ENCODE data around the gene TMEM238. TPM values are rescaled to one million over a fixed set of nuclear protein-coding genes. Genes with fewer than 3 reads are reported as not detected.

TMEM238 gene
- total RNA-seq, 1 experiment from 2014 or later: 18.1 TPM

DNA sequence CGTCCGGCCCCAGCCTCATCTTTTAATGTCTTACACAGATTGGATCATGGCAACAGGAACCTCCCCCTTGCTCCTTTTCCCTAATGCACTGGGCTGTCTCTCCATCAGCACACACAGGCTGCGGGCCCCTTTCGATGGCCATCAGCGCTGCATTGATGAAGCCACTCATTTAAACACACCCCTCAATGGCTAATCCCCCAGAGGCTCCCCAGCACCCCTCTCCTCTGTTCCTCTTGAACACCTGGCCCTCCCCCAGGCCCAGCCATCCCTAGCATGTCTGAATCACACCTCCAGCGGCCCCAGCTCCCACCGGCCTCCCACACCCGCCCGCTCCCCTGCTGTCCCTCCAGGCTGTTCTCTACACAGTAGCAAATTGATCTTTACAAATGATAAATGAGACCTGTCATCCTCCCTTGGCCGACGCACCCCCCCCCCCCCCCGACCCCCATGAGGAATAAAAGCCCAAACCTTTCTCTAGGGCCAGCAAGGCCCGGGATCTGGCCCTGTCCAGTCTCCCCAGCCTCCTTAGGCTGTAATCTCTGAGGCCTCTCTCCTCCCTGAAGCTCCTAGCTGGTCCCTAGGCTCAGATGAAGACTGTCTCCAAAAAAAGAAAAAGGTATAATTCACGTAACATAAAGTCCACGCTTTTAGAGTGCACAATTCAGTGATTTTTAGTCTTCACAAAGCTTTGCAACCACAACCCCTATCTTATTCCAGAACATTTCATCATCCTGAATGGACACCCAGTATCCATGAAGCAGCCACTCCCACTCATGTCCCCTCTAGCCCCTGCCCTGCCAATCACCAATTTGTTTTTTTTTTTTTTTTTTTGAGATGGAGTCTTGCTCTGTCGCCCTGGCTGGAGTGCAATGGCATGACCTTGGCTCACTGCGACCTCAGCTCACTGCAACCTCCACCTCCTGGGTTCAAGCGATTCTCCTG lies 9.0 kb upstream of the TMEM238 start:
- no peaks in the 10 kb centered on the region for H3K4me1 Mint-ChIP-seq (ENCODE audit: low read depth, unreplicated experiment)
- TF ChIP-seq, protein P1, sequence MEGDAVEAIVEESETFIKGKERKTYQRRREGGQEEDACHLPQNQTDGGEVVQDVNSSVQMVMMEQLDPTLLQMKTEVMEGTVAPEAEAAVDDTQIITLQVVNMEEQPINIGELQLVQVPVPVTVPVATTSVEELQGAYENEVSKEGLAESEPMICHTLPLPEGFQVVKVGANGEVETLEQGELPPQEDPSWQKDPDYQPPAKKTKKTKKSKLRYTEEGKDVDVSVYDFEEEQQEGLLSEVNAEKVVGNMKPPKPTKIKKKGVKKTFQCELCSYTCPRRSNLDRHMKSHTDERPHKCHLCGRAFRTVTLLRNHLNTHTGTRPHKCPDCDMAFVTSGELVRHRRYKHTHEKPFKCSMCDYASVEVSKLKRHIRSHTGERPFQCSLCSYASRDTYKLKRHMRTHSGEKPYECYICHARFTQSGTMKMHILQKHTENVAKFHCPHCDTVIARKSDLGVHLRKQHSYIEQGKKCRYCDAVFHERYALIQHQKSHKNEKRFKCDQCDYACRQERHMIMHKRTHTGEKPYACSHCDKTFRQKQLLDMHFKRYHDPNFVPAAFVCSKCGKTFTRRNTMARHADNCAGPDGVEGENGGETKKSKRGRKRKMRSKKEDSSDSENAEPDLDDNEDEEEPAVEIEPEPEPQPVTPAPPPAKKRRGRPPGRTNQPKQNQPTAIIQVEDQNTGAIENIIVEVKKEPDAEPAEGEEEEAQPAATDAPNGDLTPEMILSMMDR (IDR thresholded peaks at IDR 0.05; ENCODE audit: insufficient read depth in 1 of 2, low read depth in 1 of 2, low read length in 1 of 2, severe bottlenecking in 1 of 2, unreplicated experiment in 1 of 2): no peak
- H3K4me1 ChIP-seq: peaks cover 6% of the 10 kb centered on the region
- intact Hi-C loops (cut with micrococcal nuclease; ENCODE audit: unreplicated experiment): no loop called here
- peaks cover 51% of the 10 kb centered on the region for H3K36me3 Mint-ChIP-seq (ENCODE audit: insufficient read depth, unreplicated experiment)
- CTCF ChIA-PET: interaction anchor here (0.6 to 1.3 kb wide), 3 partner anchors 8 to 142 kb away, joined by 4 to 6 read pairs (median 5); no protein-coding TSS in a partner anchor
- BruUV-seq (replicated peaks): no TSS peak
- H3K4me3 Mint-ChIP-seq (ENCODE audit: unreplicated experiment): no peak overlapping the region
- no peaks in the 10 kb centered on the region for H3K9me3 ChIP-seq
- H3K27ac Mint-ChIP-seq (ENCODE audit: unreplicated experiment): no peak overlapping the region
- no peaks in the 10 kb centered on the region for H3K27me3 Mint-ChIP-seq (ENCODE audit: insufficient read depth, unreplicated experiment)
- POLR2A ChIA-PET: interaction anchor here (1.7 kb wide), 1 partner anchor 8 kb away, joined by 4 read pairs; the partner anchor contains the start of gene TMEM238
- peaks cover 9% of the 10 kb centered on the region for H3K36me3 ChIP-seq (ENCODE audit: control insufficient read depth, insufficient read depth, low read length)
- no peaks in the 10 kb centered on the region for H3K27me3 ChIP-seq (replicated peaks; ENCODE audit: control insufficient read depth, insufficient read depth, low read length)
- no peaks in the 10 kb centered on the region for H3K9me3 Mint-ChIP-seq (ENCODE audit: unreplicated experiment)
- DNase-seq: no peak
- H3K4me3 ChIP-seq (ENCODE audit: low read depth, low read length): no peak overlapping the region

DNA sequence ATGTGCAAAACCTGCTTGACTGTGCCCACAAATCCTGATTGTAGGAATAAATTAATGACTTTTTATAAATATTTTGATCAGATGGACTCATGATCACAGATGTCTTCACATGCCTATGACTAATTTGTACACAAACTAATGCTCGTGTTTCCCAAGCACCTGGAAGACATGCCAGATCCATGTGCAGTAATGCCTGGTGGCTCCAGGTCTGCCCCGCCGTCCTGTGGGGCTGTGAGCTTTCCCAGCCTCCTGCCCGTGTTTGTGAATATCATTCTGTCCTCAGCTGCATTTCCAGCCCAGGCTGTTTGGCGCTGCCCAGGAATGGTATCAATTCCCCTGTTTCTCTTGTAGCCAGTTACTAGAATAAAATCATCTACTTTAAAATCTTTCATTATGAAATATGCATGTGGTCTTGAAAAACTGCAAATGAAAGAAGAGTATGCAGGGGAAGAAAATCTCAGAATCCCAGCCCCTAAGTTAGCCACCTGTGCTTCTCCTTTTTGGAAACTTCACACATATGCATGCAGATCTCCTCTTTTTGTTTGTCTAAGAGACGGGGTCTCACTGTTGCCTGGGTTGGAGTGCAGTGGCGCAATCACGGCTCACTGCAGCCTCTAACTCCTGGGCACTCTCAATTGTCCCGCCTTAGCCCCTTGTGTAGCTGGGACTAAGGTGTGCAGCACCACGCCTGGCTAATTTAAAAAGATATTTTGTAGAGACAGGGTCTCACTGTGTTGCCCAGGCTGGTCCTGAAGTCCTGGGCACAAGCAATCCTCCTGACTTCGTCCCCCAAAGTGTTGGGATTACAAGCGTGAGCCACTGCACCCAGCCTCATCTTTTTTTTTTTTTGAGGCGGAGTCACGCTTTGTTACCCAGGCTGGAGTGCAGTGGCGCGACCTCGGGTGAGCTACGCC lies 7.9 kb upstream of the TMEM238 start:
- no peaks in the 10 kb centered on the region for H3K9me3 ChIP-seq
- intact Hi-C loops (cut with micrococcal nuclease; ENCODE audit: unreplicated experiment): no loop called here
- H3K36me3 ChIP-seq (ENCODE audit: control insufficient read depth, insufficient read depth, low read length): peaks cover 18% of the 10 kb centered on the region
- no peaks in the 10 kb centered on the region for H3K9me3 Mint-ChIP-seq (ENCODE audit: unreplicated experiment)
- peaks cover 2% of the 10 kb centered on the region for H3K4me1 Mint-ChIP-seq (ENCODE audit: low read depth, unreplicated experiment)
- H3K36me3 Mint-ChIP-seq (ENCODE audit: insufficient read depth, unreplicated experiment): peaks cover 52% of the 10 kb centered on the region
- no peak overlapping the region for H3K27ac Mint-ChIP-seq (ENCODE audit: unreplicated experiment)
- H3K4me3 ChIP-seq (ENCODE audit: low read depth, low read length): no peak overlapping the region
- H3K4me3 Mint-ChIP-seq (ENCODE audit: unreplicated experiment): no peak overlapping the region
- DNase-seq: no peak
- no TSS peak for BruUV-seq (replicated peaks)
- TF ChIP-seq, protein P1 (IDR thresholded peaks at IDR 0.05; ENCODE audit: insufficient read depth in 1 of 2, low read depth in 1 of 2, low read length in 1 of 2, severe bottlenecking in 1 of 2, unreplicated experiment in 1 of 2): no peak
- peaks cover 17% of the 10 kb centered on the region for H3K4me1 ChIP-seq
- ChIA-PET CTCF (no interaction called here), POLR2A (no interaction called here)
- H3K27me3 ChIP-seq (replicated peaks; ENCODE audit: control insufficient read depth, insufficient read depth, low read length): no peaks in the 10 kb centered on the region
- no peaks in the 10 kb centered on the region for H3K27me3 Mint-ChIP-seq (ENCODE audit: insufficient read depth, unreplicated experiment)

DNA sequence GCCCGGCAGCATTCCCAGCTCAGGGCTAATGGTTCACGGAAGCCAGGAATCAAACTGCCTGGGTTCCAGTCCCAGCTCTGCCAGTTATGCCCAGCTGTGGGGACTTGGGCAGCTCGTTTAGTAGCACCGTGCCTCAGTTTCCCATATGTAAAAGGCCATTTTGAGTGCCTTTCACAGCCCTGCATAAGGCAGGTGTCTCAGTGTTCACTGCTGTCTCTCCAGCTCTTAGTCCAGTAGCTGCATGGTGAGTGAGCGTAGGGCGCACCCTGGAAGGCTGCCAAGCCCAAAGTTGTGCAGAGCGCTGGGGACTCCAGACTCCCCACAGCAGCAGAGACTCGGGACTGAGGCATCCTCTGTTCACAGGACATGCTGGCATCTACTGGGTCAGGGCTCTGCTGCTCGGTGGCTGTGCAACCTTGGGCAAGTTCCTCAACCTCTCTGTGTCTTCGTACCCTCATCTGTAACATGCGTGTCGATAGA lies 7.1 kb upstream of the TMEM238 start:
- H3K27me3 Mint-ChIP-seq (ENCODE audit: insufficient read depth, unreplicated experiment): no peaks in the 10 kb centered on the region
- TF ChIP-seq, protein P1 (IDR thresholded peaks at IDR 0.05; ENCODE audit: insufficient read depth in 1 of 2, low read depth in 1 of 2, low read length in 1 of 2, severe bottlenecking in 1 of 2, unreplicated experiment in 1 of 2): no peak
- Histone ChIP-seq H3K9me3 (no peaks in the 10 kb centered on the region), H3K4me1 (peaks cover 18% of the 10 kb centered on the region), H3K4me3 (ENCODE audit: low read depth, low read length) (no peak overlapping the region), H3K36me3 (ENCODE audit: control insufficient read depth, insufficient read depth, low read length) (peaks cover 18% of the 10 kb centered on the region), H3K27me3 (replicated peaks; ENCODE audit: control insufficient read depth, insufficient read depth, low read length) (no peaks in the 10 kb centered on the region)
- H3K27ac Mint-ChIP-seq (ENCODE audit: unreplicated experiment): peak overlapping the region; percentile 51
- H3K9me3 Mint-ChIP-seq (ENCODE audit: unreplicated experiment): no peaks in the 10 kb centered on the region
- BruUV-seq (replicated peaks): no TSS peak
- no peak overlapping the region for H3K4me3 Mint-ChIP-seq (ENCODE audit: unreplicated experiment)
- ChIA-PET CTCF (no interaction called here), POLR2A (no interaction called here)
- no peak for DNase-seq
- peaks cover 7% of the 10 kb centered on the region for H3K4me1 Mint-ChIP-seq (ENCODE audit: low read depth, unreplicated experiment)
- H3K36me3 Mint-ChIP-seq (ENCODE audit: insufficient read depth, unreplicated experiment): peaks cover 59% of the 10 kb centered on the region
- intact Hi-C loops (cut with micrococcal nuclease; ENCODE audit: unreplicated experiment): no loop called here
